Lung microvascular endothelial cell (primary cell): ENCODE measurements around the gene LRP1B. TPM values are rescaled to one million over a fixed set of nuclear protein-coding genes. Genes with fewer than 3 reads are reported as not detected.
"Not testable (repeated sequence)": the region's sequence is repeated elsewhere in the genome, so short reads cannot be mapped to it uniquely, and the experiment has no call there.

Experiments
- DNase-seq, 2 donors: peaks; one replicate each; pipeline versions ENCODE4 v3.0.0 to v3.0.0-alpha.2; 2010; ENCODE audit warnings: low read depth in 2 of 2
- total RNA-seq: library from RNA; depleted of rRNA; stranded (reverse); fragments of >200 nt; gene quantifications from 2 replicates; pipeline ENCODE4 v1.2.1, GENCODE V29; 2014

LRP1B gene
- total RNA-seq, 1 donor from 2014 or later, result not detected

GRCh38 chr2:141889788-141890187, 241.0 kb downstream of the LRP1B start:
- DNase-seq, result no peak

GRCh38 chr2:141888987-141889555, 241.7 kb downstream of the LRP1B start:
- DNase-seq, result no peak

GRCh38 chr2:141887363-141887762, 243.5 kb downstream of the LRP1B start:
- no peak for DNase-seq

GRCh38 chr2:141878016-141878415, 252.8 kb downstream of the LRP1B start:
- DNase-seq, result no peak

- DNase-seq, result no peak
These were observed 258.7 kb downstream of the LRP1B start for GRCh38 chr2:141871913-141872634.

GRCh38 chr2:141869572-141869971, 261.2 kb downstream of the LRP1B start:
- no peak for DNase-seq

GRCh38 chr2:141863964-141864363, 266.9 kb downstream of the LRP1B start:
- DNase-seq, result no peak

GRCh38 chr2:141856215-141856919, 274.4 kb downstream of the LRP1B start:
- DNase-seq, result no peak

- DNase-seq, result no peak
These were observed 282.6 kb downstream of the LRP1B start for GRCh38 chr2:141848191-141848590.

- no peak for DNase-seq
These were observed 286.6 kb downstream of the LRP1B start for GRCh38 chr2:141844231-141844630.

GRCh38 chr2:141835103-141835502, 295.7 kb downstream of the LRP1B start:
- DNase-seq, result no peak

- DNase-seq, result no peak
These were observed 302.1 kb downstream of the LRP1B start for GRCh38 chr2:141828761-141829160.

GRCh38 chr2:141824790-141825189, 306.0 kb downstream of the LRP1B start:
- DNase-seq, result no peak

- no peak for DNase-seq
These were observed 309.9 kb downstream of the LRP1B start for GRCh38 chr2:141820893-141821292.

- DNase-seq, result not testable (repeated sequence)
These were observed 315.5 kb downstream of the LRP1B start for GRCh38 chr2:141815320-141815719.

- no peak for DNase-seq
These were observed 316.7 kb downstream of the LRP1B start for GRCh38 chr2:141814150-141814549.

- no peak for DNase-seq
These were observed 320.7 kb downstream of the LRP1B start for GRCh38 chr2:141810148-141810547.

- DNase-seq, result no peak
These were observed 324.7 kb downstream of the LRP1B start for GRCh38 chr2:141806090-141806489.

- no peak for DNase-seq
These were observed 325.5 kb downstream of the LRP1B start for GRCh38 chr2:141805302-141805701.

- no peak for DNase-seq
These were observed 334.4 kb downstream of the LRP1B start for GRCh38 chr2:141796449-141796848.

- DNase-seq, result no peak
These were observed 339.3 kb downstream of the LRP1B start for GRCh38 chr2:141791521-141791920.

- no peak for DNase-seq
These were observed 348.2 kb downstream of the LRP1B start for GRCh38 chr2:141782574-141782973.
